Measurements from ENCODE around the gene NFATC3.

The NFATC3 gene

DNA sequence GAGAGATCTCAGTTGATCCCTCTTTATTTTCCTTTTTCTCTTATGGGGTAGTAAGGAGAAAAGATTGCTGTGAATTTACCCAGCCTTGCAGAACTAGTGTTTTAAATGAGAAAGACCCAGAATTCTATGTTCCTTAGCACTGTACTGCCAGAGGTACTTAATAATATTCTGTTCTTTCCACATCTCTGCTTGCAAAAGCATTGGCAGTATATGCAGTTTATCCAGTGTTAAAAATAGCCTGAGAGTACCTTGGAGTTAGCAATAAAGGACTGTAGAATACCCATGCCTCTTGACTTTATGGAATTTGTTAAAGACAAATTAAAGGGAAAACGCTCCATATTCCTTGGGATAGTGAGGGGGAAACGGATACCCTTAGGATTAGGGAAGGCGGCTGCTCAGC lies 191.1 kb downstream of the NFATC3 start:
- no peak overlapping the region for H3K9ac ChIP-seq (ENCODE audit: low read depth in 1 of 2, low read length in 2 of 2)
- peaks cover 12 to 17% of the 10 kb centered on the region in 2 donors for H3K36me3 ChIP-seq (ENCODE audit: control insufficient read depth in 2 of 2, insufficient read depth in 2 of 2, low read length in 2 of 2)

More for the DNA sequence above, 191.1 kb downstream of the NFATC3 start:
- Histone ChIP-seq H3K9me3 (ENCODE audit: control insufficient read depth in 2 of 2, low read length in 2 of 2) (no peaks in the 10 kb centered on the region), H3K4me1 (ENCODE audit: control insufficient read depth in 2 of 2, insufficient read depth in 2 of 2, low read length in 2 of 2) (peaks cover 14 to 19% of the 10 kb centered on the region in 2 donors), H3K4me3 (ENCODE audit: low read length in 2 of 2) (no peak overlapping the region), H3K27ac (ENCODE audit: low read depth in 2 of 2, low read length in 2 of 2) (peak overlapping the region in 1 of 2 donors; percentile 20), H3K27me3 (ENCODE audit: control insufficient read depth in 2 of 2, insufficient read depth in 2 of 2, low read length in 2 of 2) (no peaks in the 10 kb centered on the region)

All from mucosa of rectum (tissue), 2 donors.